Adipocyte (in vitro differentiated cells): ENCODE data around the gene GAK.

Experiments
- DNase-seq: peaks from one replicate; pipeline ENCODE4 v3.0.0-alpha.2; 2015; ENCODE audit warnings: low read depth
- H3K27me3 ChIP-seq: replicated peaks from 2 replicates; pipeline ENCODE4 v1.7.0; 2013; ENCODE audit warnings: mild to moderate bottlenecking, low read length, moderate library complexity; ENCODE audit not compliant: control insufficient read depth, insufficient read depth
- H3K36me3 ChIP-seq: 2 replicates; pipeline ENCODE4 v1.7.0; 2013; ENCODE audit warnings: low read length, mild to moderate bottlenecking, moderate library complexity; ENCODE audit not compliant: control insufficient read depth, insufficient read depth, severe bottlenecking
- H3K4me1 ChIP-seq: 2 replicates; pipeline ENCODE4 v1.7.0; 2013; ENCODE audit warnings: mild to moderate bottlenecking, low read length, moderate library complexity; ENCODE audit not compliant: control insufficient read depth, insufficient read depth
- H3K4me3 ChIP-seq: 2 replicates; pipeline ENCODE4 v1.7.0; 2013; ENCODE audit warnings: mild to moderate bottlenecking, low read length, moderate library complexity
- H3K9ac ChIP-seq: 2 replicates; pipeline ENCODE4 v1.7.0; 2013; ENCODE audit warnings: mild to moderate bottlenecking, low read length, moderate library complexity
- H3K9me3 ChIP-seq: 2 replicates; pipeline ENCODE4 v1.7.0; 2013; ENCODE audit warnings: mild to moderate bottlenecking, low read length, moderate library complexity; ENCODE audit not compliant: control insufficient read depth

The GAK gene

GRCh38 chr4:955161-955921, 23.2 kb upstream of the GAK start:
- H3K27me3 ChIP-seq: no peaks in the 10 kb centered on the region
- no peak for DNase-seq

GRCh38 chr4:954211-955020, 22.3 kb upstream of the GAK start:
- H3K36me3 ChIP-seq: peaks cover 2% of the 10 kb centered on the region

More at GRCh38 chr4:955161-955921, 23.2 kb upstream of the GAK start:
- Histone ChIP-seq H3K4me1 (no peaks in the 10 kb centered on the region), H3K4me3 (no peak overlapping the region), H3K36me3 (peaks cover 2% of the 10 kb centered on the region), H3K9ac (no peak overlapping the region), H3K9me3 (no peaks in the 10 kb centered on the region)

GRCh38 chr4:953574-953915, 21.4 kb upstream of the GAK start:
- H3K4me3 ChIP-seq: no peak overlapping the region
- no peak for DNase-seq
- no peak overlapping the region for H3K9ac ChIP-seq
- no peaks in the 10 kb centered on the region for H3K9me3 ChIP-seq
- H3K27me3 ChIP-seq: no peaks in the 10 kb centered on the region
- H3K36me3 ChIP-seq: peaks cover 2% of the 10 kb centered on the region
- H3K4me1 ChIP-seq: no peaks in the 10 kb centered on the region

More at GRCh38 chr4:954211-955020, 22.3 kb upstream of the GAK start:
- H3K27me3 ChIP-seq: no peaks in the 10 kb centered on the region
- no peak for DNase-seq
- H3K4me3 ChIP-seq: no peak overlapping the region
- no peak overlapping the region for H3K9ac ChIP-seq
- H3K9me3 ChIP-seq: no peaks in the 10 kb centered on the region
- H3K4me1 ChIP-seq: no peaks in the 10 kb centered on the region

- DNase-seq: no peak
- Histone ChIP-seq H3K9ac (no peak overlapping the region), H3K9me3 (no peaks in the 10 kb centered on the region), H3K27me3 (no peaks in the 10 kb centered on the region), H3K4me3 (no peak overlapping the region), H3K36me3 (peaks cover 2% of the 10 kb centered on the region), H3K4me1 (no peaks in the 10 kb centered on the region)
Observed at GRCh38 chr4:952881-953573, 20.9 kb upstream of the GAK start.

GRCh38 chr4:951594-952468, 19.7 kb upstream of the GAK start:
- H3K4me1 ChIP-seq: no peaks in the 10 kb centered on the region
- no peak overlapping the region for H3K9ac ChIP-seq
- no peaks in the 10 kb centered on the region for H3K9me3 ChIP-seq
- DNase-seq: no peak
- H3K4me3 ChIP-seq: no peak overlapping the region
- H3K36me3 ChIP-seq: peaks cover 2% of the 10 kb centered on the region
- no peaks in the 10 kb centered on the region for H3K27me3 ChIP-seq

- H3K9ac ChIP-seq: no peak overlapping the region
- no peaks in the 10 kb centered on the region for H3K9me3 ChIP-seq
- no peak overlapping the region for H3K4me3 ChIP-seq
- peaks cover 2% of the 10 kb centered on the region for H3K36me3 ChIP-seq
- DNase-seq: no peak
- H3K4me1 ChIP-seq: no peaks in the 10 kb centered on the region
- H3K27me3 ChIP-seq: no peaks in the 10 kb centered on the region
Observed at GRCh38 chr4:951186-951585, 19.1 kb upstream of the GAK start.

- DNase-seq: no peak
- Histone ChIP-seq H3K36me3 (peaks cover 2% of the 10 kb centered on the region), H3K9ac (no peak overlapping the region), H3K9me3 (no peaks in the 10 kb centered on the region), H3K4me3 (no peak overlapping the region), H3K4me1 (no peaks in the 10 kb centered on the region), H3K27me3 (no peaks in the 10 kb centered on the region)
Observed at GRCh38 chr4:950136-951020, 18.3 kb upstream of the GAK start.

GRCh38 chr4:949656-950055, 17.5 kb upstream of the GAK start:
- H3K36me3 ChIP-seq: no peaks in the 10 kb centered on the region
- H3K27me3 ChIP-seq: no peaks in the 10 kb centered on the region
- no peak overlapping the region for H3K9ac ChIP-seq
- no peak for DNase-seq
- H3K9me3 ChIP-seq: no peaks in the 10 kb centered on the region
- no peak overlapping the region for H3K4me3 ChIP-seq
- H3K4me1 ChIP-seq: no peaks in the 10 kb centered on the region

- Histone ChIP-seq H3K27me3 (no peaks in the 10 kb centered on the region), H3K9me3 (no peaks in the 10 kb centered on the region), H3K9ac (no peak overlapping the region), H3K4me3 (no peak overlapping the region), H3K36me3 (no peaks in the 10 kb centered on the region), H3K4me1 (no peaks in the 10 kb centered on the region)
- DNase-seq: no peak
Observed at GRCh38 chr4:948936-949300, 16.8 kb upstream of the GAK start.
